Stomach (tissue), 9 donors: ENCODE measurements around the gene CCDC172. TPM values are rescaled to one million over a fixed set of nuclear protein-coding genes. Genes with fewer than 3 reads are reported as not detected.

Experiments
- DNase-seq, 2 donors: peaks; one replicate each; pipeline versions ENCODE4 v3.0.0 to v3.0.0-alpha.2; 2013 to 2019
- H3K27ac ChIP-seq, 5 donors: fragments of 200-600 bp in 4 of 5; sonication (generic) in 4 of 5; one replicate each; pipeline ENCODE4 v1.5.1; 2013 to 2019; ENCODE audit warnings: mild to moderate bottlenecking in 1 of 5, moderate library complexity in 1 of 5
- H3K27me3 ChIP-seq, 3 donors: fragments of 200-600 bp; sonication (generic); one replicate each; pipeline ENCODE4 v1.5.1; 2017 to 2019; ENCODE audit warnings: mixed run types in 1 of 3
- H3K36me3 ChIP-seq, 4 donors: fragments of 200-600 bp; sonication (generic); 1 replicate in 3 of 4; 2 replicates in 1 of 4; pipeline ENCODE4 v1.5.1; 2016 to 2019
- H3K4me1 ChIP-seq, 4 donors: fragments of 200-600 bp; sonication (generic); one replicate each; pipeline ENCODE4 v1.5.1; 2016 to 2019
- H3K4me3 ChIP-seq, 4 donors: fragments of 200-600 bp; sonication (generic) in 3 of 4; one replicate each; pipeline ENCODE4 v1.5.1; 2016 to 2019; ENCODE audit warnings: mild to moderate bottlenecking in 1 of 4
- H3K9me3 ChIP-seq, 4 donors: fragments of 200-600 bp; sonication (generic); one replicate each; pipeline ENCODE4 v1.5.1; 2016 to 2019
- EP300 ChIP-seq: sonication (generic); formaldehyde crosslinking; IDR thresholded peaks from one replicate; pipeline ENCODE4 v1.6.1; 2017; ENCODE audit warnings: antibody characterized with exemption
- POLR2A ChIP-seq, 4 donors: fragments of 450-650 bp; IDR thresholded peaks; one replicate each; pipeline ENCODE4 v1.6.1; 2016; ENCODE audit warnings: antibody characterized with exemption in 4 of 4, control low read depth in 2 of 4, mild to moderate bottlenecking in 1 of 4, moderate library complexity in 1 of 4
- POLR2AphosphoS5 ChIP-seq, 3 donors: sonication (generic); formaldehyde crosslinking; IDR thresholded peaks; one replicate each; pipeline ENCODE4 v1.6.1; 2016; ENCODE audit warnings: antibody characterized with exemption in 3 of 3
- WGBS, 5 donors: extraction: QIAGEN DNeasy Blood & Tissue Kit in 3 of 5; methylation state at CpG; one replicate each; pipeline versions ENCODE4 v1.1.5 to v1.1.7; 2013 to 2018; 5-methylcytosine and 5-hydroxymethylcytosine counted together
- intact Hi-C: fragments of 100-400 bp; cut with DNase I; formaldehyde crosslinking; loops from one replicate; pipeline ENCODE4 v1.15.1; 2023; ENCODE audit warnings: low total_unique reads
- polyA plus RNA-seq, 3 donors: library from polyadenylated mRNA; stranded (reverse); fragments of 200-250 nt; gene quantifications; one replicate each; pipeline ENCODE4 v1.2.3, GENCODE V29; 2013
- total RNA-seq, 5 donors: library from RNA; depleted of rRNA; stranded (reverse); fragments of >200 nt; gene quantifications; one replicate each; pipeline versions ENCODE4 v1.1.0 to v1.2.3, GENCODE V29; 2014 to 2016
- TF ChIP-seq, protein P1 (sequence below), 7 experiments: fragments of 450-650 bp in 4 of 7; fragments of 200-600 bp in 3 of 7; sonication (generic) in 3 of 7; IDR thresholded peaks; one replicate each; pipeline ENCODE4 v1.5.1; 2016 to 2019; ENCODE audit warnings: antibody characterized with exemption in 7 of 7, control low read depth in 2 of 7, mild to moderate bottlenecking in 1 of 7
- donor health status: healthy with polysubstance abuse.
- donor health status: Bipolar disorder and iron deficiency.
- donor health status: healthy.

The CCDC172 gene
- total and polyA plus RNA-seq, 8 donors, result 0.50 TPM; not detected in 7

DNA sequence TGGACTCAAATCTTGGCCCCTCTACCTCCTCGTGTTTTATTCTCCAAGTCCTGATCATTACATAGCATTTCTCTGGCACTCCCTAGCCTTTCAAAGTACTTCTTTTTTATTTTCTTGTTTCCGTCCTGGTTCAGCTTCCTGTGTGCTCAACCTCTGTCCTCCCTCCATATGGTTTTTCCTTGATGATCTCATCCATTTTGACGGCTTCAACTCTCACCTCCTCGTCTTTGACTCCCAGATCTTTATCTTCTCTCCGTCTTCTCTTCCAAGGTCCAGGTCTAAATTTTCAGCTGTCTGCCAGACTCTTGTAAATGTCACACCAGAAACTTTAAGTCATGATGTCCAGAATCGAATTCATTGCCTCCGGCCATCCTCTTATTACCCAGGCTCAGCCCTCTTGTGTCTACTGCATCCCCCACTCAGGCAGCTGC, 27.9 kb upstream of the CCDC172 start:
- WGBS, 5 donors, result 63 to 75% (median 72%) methylated on average over 7 of the region's 7 CpGs
- intact Hi-C loops, result loop anchor here (10.0 kb wide), 1 partner anchor 502 kb away; no protein-coding TSS in a partner anchor
- no peak overlapping the region for H3K4me3 ChIP-seq
- no peak for TF ChIP-seq POLR2AphosphoS5 (IDR thresholded peaks at IDR 0.05)
- TF ChIP-seq, protein P1, sequence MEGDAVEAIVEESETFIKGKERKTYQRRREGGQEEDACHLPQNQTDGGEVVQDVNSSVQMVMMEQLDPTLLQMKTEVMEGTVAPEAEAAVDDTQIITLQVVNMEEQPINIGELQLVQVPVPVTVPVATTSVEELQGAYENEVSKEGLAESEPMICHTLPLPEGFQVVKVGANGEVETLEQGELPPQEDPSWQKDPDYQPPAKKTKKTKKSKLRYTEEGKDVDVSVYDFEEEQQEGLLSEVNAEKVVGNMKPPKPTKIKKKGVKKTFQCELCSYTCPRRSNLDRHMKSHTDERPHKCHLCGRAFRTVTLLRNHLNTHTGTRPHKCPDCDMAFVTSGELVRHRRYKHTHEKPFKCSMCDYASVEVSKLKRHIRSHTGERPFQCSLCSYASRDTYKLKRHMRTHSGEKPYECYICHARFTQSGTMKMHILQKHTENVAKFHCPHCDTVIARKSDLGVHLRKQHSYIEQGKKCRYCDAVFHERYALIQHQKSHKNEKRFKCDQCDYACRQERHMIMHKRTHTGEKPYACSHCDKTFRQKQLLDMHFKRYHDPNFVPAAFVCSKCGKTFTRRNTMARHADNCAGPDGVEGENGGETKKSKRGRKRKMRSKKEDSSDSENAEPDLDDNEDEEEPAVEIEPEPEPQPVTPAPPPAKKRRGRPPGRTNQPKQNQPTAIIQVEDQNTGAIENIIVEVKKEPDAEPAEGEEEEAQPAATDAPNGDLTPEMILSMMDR (IDR thresholded peaks at IDR 0.05), result no peak
- TF ChIP-seq EP300, result no peak
- TF ChIP-seq POLR2A (IDR thresholded peaks at IDR 0.05), result no peak
- DNase-seq, result peak in 1 of 2 donors; percentile 34
- H3K36me3 ChIP-seq, result no peaks in the 10 kb centered on the region
- H3K4me1 ChIP-seq, result no peaks in the 10 kb centered on the region
- H3K27ac ChIP-seq, result no peak overlapping the region
- H3K9me3 ChIP-seq, result no peaks in the 10 kb centered on the region
- peaks cover 0 to 5% (median 0%) of the 10 kb centered on the region in 3 donors for H3K27me3 ChIP-seq

DNA sequence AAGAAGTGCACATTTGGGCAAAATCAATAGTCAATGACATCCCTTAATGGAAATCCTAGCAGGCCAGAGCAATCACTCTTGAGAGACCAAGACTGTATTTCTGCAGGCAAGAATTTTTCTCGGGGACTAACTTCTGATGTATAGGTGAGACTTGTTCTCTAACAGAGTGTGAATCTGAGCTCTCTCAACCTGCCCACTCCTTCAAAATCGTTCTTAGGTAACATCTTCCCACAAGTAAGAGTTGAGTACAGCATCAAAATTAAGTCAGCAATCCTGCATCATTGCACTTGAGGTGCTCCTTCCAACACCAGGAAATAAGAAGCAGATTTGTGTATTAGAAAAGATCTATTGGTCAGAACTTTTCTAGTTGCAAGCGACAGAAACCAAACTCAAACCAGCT, 25.7 kb upstream of the CCDC172 start:
- intact Hi-C loops, result loop anchor here (10.0 kb wide), 1 partner anchor 504 kb away; no protein-coding TSS in a partner anchor
- DNase-seq, result no peak

DNA sequence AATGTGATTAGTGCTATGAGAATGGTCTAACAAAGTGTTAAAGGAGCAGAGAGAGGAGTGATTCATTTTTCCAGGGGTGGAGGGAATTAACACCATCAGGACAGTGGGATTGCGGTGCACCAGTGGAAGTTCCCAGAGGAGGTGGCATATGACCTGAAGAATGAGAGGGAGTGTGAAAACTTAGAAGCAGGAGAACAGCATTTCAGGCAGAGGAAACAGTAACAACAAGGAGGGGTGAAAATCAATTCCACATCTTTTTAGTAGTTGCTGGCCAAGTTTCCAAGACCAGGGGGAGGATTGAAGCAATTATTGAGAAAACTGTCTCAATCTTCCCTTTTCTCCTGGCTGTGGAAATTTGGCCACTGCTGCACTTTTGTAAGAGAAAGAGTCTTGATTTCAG, 23.7 kb upstream of the CCDC172 start:
- H3K9me3 ChIP-seq, result no peaks in the 10 kb centered on the region
- H3K4me1 ChIP-seq, result no peaks in the 10 kb centered on the region
- intact Hi-C loops, result no loop called here
- H3K27me3 ChIP-seq, result no peaks in the 10 kb centered on the region
- WGBS, 5 donors, result 69 to 84% (median 76%) methylated on average over 1 of the region's 1 CpG
- H3K27ac ChIP-seq, result no peak overlapping the region
- H3K36me3 ChIP-seq, result no peaks in the 10 kb centered on the region
- TF ChIP-seq, protein P1 (IDR thresholded peaks at IDR 0.05), result no peak
- TF ChIP-seq POLR2AphosphoS5 (IDR thresholded peaks at IDR 0.05), result no peak
- TF ChIP-seq EP300, result no peak
- TF ChIP-seq POLR2A (IDR thresholded peaks at IDR 0.05), result no peak
- no peak overlapping the region for H3K4me3 ChIP-seq
- peak in 1 of 2 donors; percentile 40 for DNase-seq

More for the DNA sequence above, 25.7 kb upstream of the CCDC172 start:
- 66 to 81% (median 78%) methylated on average over 3 of the region's 3 CpGs for WGBS, 5 donors
- H3K27me3 ChIP-seq, result no peaks in the 10 kb centered on the region
- H3K4me3 ChIP-seq, result no peak overlapping the region
- no peaks in the 10 kb centered on the region for H3K4me1 ChIP-seq
- no peaks in the 10 kb centered on the region for H3K36me3 ChIP-seq
- no peaks in the 10 kb centered on the region for H3K9me3 ChIP-seq
- TF ChIP-seq POLR2A (IDR thresholded peaks at IDR 0.05) (no peak), POLR2AphosphoS5 (IDR thresholded peaks at IDR 0.05) (no peak), EP300 (no peak)
- TF ChIP-seq, protein P1 (IDR thresholded peaks at IDR 0.05), result no peak
- H3K27ac ChIP-seq, result no peak overlapping the region

DNA sequence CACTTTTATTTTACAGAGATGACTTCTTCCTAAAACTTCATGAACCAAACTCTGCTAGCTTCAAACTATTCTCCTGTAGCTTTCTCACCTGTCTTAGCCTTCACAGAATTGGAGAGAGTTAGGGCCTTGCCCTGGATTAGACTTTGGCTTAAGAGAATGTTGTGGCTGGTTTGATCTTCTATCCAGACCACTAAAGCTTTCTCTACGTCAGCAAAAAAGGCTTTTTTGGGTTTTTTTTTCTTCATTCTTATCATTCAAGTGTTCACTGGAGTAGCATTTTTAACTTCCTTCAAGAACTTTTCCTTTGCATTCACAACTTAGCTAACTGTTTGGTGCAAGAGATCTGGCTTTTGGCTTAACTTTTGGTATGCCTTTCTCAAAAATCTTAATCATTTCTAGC, 19.3 kb upstream of the CCDC172 start:
- 63 to 72% (median 71%) methylated on average over 1 of the region's 1 CpG for WGBS, 5 donors
- TF ChIP-seq EP300 (no peak), POLR2A (IDR thresholded peaks at IDR 0.05) (no peak), POLR2AphosphoS5 (IDR thresholded peaks at IDR 0.05) (no peak)
- TF ChIP-seq, protein P1 (IDR thresholded peaks at IDR 0.05), result no peak
- no peaks in the 10 kb centered on the region for H3K4me1 ChIP-seq
- H3K27ac ChIP-seq, result no peak overlapping the region
- DNase-seq, result no peak
- H3K27me3 ChIP-seq, result no peaks in the 10 kb centered on the region
- intact Hi-C loops, result no loop called here
- H3K36me3 ChIP-seq, result no peaks in the 10 kb centered on the region
- H3K4me3 ChIP-seq, result no peak overlapping the region
- no peaks in the 10 kb centered on the region for H3K9me3 ChIP-seq
